ENCODE measurements around the gene PYGL. TPM values are rescaled to one million over a fixed set of nuclear protein-coding genes. Genes with fewer than 3 reads are reported as not detected.

Gene PYGL
- total RNA-seq, 1 donor from 2014 or later: 1.2 TPM

DNA sequence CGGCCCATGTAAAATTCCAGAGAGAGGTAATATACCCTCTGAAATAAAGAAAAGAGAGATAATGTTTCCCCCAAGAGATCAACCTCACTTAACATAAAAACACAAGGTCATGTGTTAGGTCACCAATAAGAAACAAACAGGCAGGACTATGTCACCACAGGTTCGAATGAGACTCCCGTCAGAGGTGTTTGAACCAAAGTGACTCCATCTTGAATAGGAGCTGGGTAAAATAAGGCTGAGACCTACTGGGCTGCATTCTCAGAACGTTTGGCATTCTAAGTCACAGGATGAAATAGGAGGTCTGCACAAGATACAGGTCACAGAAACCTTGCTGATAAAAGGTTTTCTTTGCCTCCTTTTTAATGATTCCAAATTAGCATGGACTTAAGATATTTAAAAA, 6.5 kb downstream of the PYGL start:
- no peak overlapping the region for H3K27ac Mint-ChIP-seq (ENCODE audit: unreplicated experiment)
- no peaks in the 10 kb centered on the region for H3K27me3 Mint-ChIP-seq (ENCODE audit: unreplicated experiment)
- no peaks in the 10 kb centered on the region for H3K36me3 Mint-ChIP-seq (ENCODE audit: unreplicated experiment)
- H3K4me1 Mint-ChIP-seq (ENCODE audit: low read depth, unreplicated experiment): no peaks in the 10 kb centered on the region
- H3K9me3 Mint-ChIP-seq (ENCODE audit: unreplicated experiment): no peaks in the 10 kb centered on the region
- DNase-seq: no peak
- TF ChIP-seq, protein P1, sequence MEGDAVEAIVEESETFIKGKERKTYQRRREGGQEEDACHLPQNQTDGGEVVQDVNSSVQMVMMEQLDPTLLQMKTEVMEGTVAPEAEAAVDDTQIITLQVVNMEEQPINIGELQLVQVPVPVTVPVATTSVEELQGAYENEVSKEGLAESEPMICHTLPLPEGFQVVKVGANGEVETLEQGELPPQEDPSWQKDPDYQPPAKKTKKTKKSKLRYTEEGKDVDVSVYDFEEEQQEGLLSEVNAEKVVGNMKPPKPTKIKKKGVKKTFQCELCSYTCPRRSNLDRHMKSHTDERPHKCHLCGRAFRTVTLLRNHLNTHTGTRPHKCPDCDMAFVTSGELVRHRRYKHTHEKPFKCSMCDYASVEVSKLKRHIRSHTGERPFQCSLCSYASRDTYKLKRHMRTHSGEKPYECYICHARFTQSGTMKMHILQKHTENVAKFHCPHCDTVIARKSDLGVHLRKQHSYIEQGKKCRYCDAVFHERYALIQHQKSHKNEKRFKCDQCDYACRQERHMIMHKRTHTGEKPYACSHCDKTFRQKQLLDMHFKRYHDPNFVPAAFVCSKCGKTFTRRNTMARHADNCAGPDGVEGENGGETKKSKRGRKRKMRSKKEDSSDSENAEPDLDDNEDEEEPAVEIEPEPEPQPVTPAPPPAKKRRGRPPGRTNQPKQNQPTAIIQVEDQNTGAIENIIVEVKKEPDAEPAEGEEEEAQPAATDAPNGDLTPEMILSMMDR (IDR thresholded peaks at IDR 0.05; ENCODE audit: partially characterized antibody, unreplicated experiment): no peak
- no peak overlapping the region for H3K4me3 Mint-ChIP-seq (ENCODE audit: unreplicated experiment)

DNA sequence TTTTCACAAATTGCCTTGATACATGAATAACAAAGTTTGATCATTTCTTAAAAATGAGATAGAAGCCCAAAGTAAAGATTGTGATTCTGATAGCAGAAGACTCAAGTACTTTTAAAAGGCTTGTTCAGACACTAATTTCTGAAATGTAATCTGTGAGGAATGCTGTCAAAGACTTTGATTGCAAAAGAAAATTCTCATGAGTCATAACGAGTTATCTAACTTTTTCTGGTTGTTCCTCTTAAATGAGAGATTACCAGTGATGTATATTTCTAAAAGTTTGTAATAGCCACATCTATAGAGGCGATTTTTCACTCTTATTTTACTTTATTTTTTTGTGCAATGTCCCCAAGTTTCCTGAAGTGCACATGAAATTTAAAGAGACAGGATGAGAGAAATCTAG, 7.0 kb downstream of the PYGL start:
- no peaks in the 10 kb centered on the region for H3K9me3 Mint-ChIP-seq (ENCODE audit: unreplicated experiment)
- TF ChIP-seq, protein P1 (IDR thresholded peaks at IDR 0.05; ENCODE audit: partially characterized antibody, unreplicated experiment): no peak
- H3K27me3 Mint-ChIP-seq (ENCODE audit: unreplicated experiment): no peaks in the 10 kb centered on the region
- no peak overlapping the region for H3K27ac Mint-ChIP-seq (ENCODE audit: unreplicated experiment)
- DNase-seq: no peak
- H3K36me3 Mint-ChIP-seq (ENCODE audit: unreplicated experiment): no peaks in the 10 kb centered on the region
- no peak overlapping the region for H3K4me3 Mint-ChIP-seq (ENCODE audit: unreplicated experiment)
- H3K4me1 Mint-ChIP-seq (ENCODE audit: low read depth, unreplicated experiment): peaks cover 2% of the 10 kb centered on the region

DNA sequence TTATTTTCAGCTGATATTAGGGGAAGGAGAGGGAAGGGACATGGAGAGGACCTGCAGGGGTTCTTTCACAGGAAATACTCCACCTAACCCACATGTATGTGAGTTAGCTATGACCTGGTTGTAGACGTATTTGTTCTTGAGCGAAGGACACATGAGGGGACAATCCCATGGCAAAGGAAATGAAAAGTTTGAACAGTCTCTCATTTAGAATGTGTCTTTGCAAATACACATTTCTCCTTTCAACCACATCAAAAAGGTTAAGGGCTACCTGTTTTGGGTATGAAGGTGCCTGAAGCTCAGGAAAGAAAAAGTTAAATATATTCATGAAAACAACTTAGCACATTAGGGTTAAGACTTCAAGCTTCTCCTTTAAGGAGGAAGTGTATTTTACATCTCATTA, 7.4 kb downstream of the PYGL start:
- no peak for DNase-seq
- Mint-ChIP-seq H3K36me3 (ENCODE audit: unreplicated experiment) (no peaks in the 10 kb centered on the region), H3K27ac (ENCODE audit: unreplicated experiment) (no peak overlapping the region), H3K4me1 (ENCODE audit: low read depth, unreplicated experiment) (peaks cover 2% of the 10 kb centered on the region), H3K27me3 (ENCODE audit: unreplicated experiment) (no peaks in the 10 kb centered on the region), H3K4me3 (ENCODE audit: unreplicated experiment) (no peak overlapping the region), H3K9me3 (ENCODE audit: unreplicated experiment) (no peaks in the 10 kb centered on the region)
- TF ChIP-seq, protein P1 (IDR thresholded peaks at IDR 0.05; ENCODE audit: partially characterized antibody, unreplicated experiment): no peak

DNA sequence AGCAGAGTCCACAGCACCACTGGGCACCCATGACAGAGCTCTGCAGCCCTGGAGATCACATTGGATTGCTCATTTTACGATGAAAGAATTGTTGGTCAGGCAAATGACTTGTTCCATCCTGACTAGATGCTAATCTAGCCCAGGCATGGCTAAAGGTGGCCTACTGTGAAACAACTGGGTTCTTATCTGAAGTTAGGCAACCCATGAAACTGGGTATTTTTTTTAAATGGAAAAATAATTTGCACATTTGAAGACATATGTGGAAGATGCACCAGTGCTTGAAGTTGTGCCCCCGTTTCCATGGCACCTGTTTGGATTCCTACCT, 8.3 kb downstream of the PYGL start:
- no peaks in the 10 kb centered on the region for H3K9me3 Mint-ChIP-seq (ENCODE audit: unreplicated experiment)
- H3K27me3 Mint-ChIP-seq (ENCODE audit: unreplicated experiment): no peaks in the 10 kb centered on the region
- H3K36me3 Mint-ChIP-seq (ENCODE audit: unreplicated experiment): no peaks in the 10 kb centered on the region

DNA sequence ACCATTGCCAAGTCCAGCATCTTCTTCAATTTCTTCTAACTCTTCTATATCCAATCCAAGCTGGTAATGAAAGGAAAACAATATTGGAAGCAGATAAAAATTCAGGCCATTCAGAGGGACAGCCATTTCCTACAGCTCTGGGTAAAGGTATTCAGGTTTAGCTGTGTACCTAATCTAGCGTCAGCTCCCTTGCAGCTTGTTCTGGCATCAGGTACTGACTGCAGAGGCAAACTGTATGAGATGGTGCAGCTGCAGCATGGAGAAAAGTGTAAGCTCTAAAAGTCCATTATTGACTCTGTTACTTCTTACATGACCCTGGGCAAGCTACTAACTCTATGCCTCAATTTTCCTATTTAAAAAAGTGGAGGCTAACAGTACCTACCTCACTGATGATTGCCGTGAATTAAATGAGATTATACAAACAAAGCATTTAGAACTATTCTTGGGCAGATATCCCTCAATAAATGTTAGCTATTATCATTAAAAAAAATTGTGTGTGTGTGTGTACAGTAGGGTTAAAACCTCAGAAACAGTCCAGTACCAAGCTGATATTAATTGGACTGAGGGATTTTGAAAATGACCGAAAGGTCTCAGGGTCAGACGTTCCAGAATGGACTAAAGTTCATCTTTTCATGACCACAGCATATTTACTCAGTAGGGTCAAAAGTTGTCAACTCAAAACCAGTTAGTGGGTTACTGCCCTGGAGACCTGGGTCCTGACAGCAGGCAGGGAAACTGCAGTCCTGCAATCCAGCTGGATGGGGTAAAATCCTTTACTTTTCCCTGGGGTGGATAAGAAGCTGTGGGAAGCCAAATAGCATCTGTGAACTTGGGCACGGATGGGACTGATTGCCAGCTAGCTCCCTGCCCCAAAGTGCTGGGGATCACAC, 8.9 kb downstream of the PYGL start:
- no peaks in the 10 kb centered on the region for H3K36me3 Mint-ChIP-seq (ENCODE audit: unreplicated experiment)
- H3K4me3 Mint-ChIP-seq (ENCODE audit: unreplicated experiment): no peak overlapping the region
- no peaks in the 10 kb centered on the region for H3K9me3 Mint-ChIP-seq (ENCODE audit: unreplicated experiment)

More for the DNA sequence above, 8.3 kb downstream of the PYGL start:
- no peak for DNase-seq
- Mint-ChIP-seq H3K4me1 (ENCODE audit: low read depth, unreplicated experiment) (peaks cover 2% of the 10 kb centered on the region), H3K4me3 (ENCODE audit: unreplicated experiment) (no peak overlapping the region), H3K27ac (ENCODE audit: unreplicated experiment) (no peak overlapping the region)
- TF ChIP-seq, protein P1 (IDR thresholded peaks at IDR 0.05; ENCODE audit: partially characterized antibody, unreplicated experiment): no peak

More for the DNA sequence above, 8.9 kb downstream of the PYGL start:
- Mint-ChIP-seq H3K27ac (ENCODE audit: unreplicated experiment) (no peak overlapping the region), H3K4me1 (ENCODE audit: low read depth, unreplicated experiment) (peaks cover 2% of the 10 kb centered on the region), H3K27me3 (ENCODE audit: unreplicated experiment) (no peaks in the 10 kb centered on the region)
- DNase-seq: no peak
- TF ChIP-seq, protein P1 (IDR thresholded peaks at IDR 0.05; ENCODE audit: partially characterized antibody, unreplicated experiment): no peak

Measured in glutamatergic neuron (in vitro differentiated cells).